MCF 10A (cell line): ENCODE data around the gene TOMM7. TPM values are rescaled to one million over a fixed set of nuclear protein-coding genes. Genes with fewer than 3 reads are reported as not detected.

Experiments used
- BruUV-seq: library from RNA; stranded (reverse); fragments of 400-500 nt; replicated peaks from 2 replicates; lab custom pipeline; 2021; lab: Mats Ljungman, UMichigan
- CTCF ChIA-PET: fragments of 300-600 bp; sonication (Branson Sonifier 250); formaldehyde crosslinking; extraction: SDS; loops from one replicate; lab custom pipeline; 2021; ENCODE audit warnings: antibody characterized with exemption, inconsistent platforms; lab: Yijun Ruan, JAX
- POLR2A ChIA-PET: fragments of 300-600, 350-650 bp; sonication (Branson Sonifier 250); formaldehyde crosslinking; extraction: SDS; loops from one replicate; lab custom pipeline; 2020; ENCODE audit warnings: antibody characterized with exemption, inconsistent platforms; lab: Yijun Ruan, JAX
- DNase-seq: peaks from one replicate; pipeline ENCODE4 v3.0.0-alpha.2; 2018; ENCODE audit not compliant: unreplicated experiment
- H3K27ac Mint-ChIP-seq: one replicate; pipeline ENCODE4 v1.8.0; 2022; ENCODE audit warnings: mild to moderate bottlenecking, low read depth, mixed read lengths; ENCODE audit not compliant: unreplicated experiment
- H3K27me3 Mint-ChIP-seq: one replicate; pipeline ENCODE4 v1.8.0; 2022; ENCODE audit warnings: mixed read lengths; ENCODE audit not compliant: insufficient read depth, unreplicated experiment
- H3K36me3 Mint-ChIP-seq: one replicate; pipeline ENCODE4 v1.8.0; 2022; ENCODE audit warnings: mild to moderate bottlenecking, moderate library complexity, mixed read lengths; ENCODE audit not compliant: insufficient read depth, unreplicated experiment
- H3K4me1 Mint-ChIP-seq: one replicate; pipeline ENCODE4 v1.8.0; 2022; ENCODE audit warnings: mixed read lengths; ENCODE audit not compliant: insufficient read depth, unreplicated experiment
- H3K4me3 Mint-ChIP-seq: one replicate; pipeline ENCODE4 v1.8.0; 2022; ENCODE audit warnings: mild to moderate bottlenecking, moderate library complexity, mixed read lengths; ENCODE audit not compliant: unreplicated experiment
- H3K9me3 Mint-ChIP-seq: one replicate; pipeline ENCODE4 v1.8.0; 2022; ENCODE audit warnings: mixed read lengths; ENCODE audit not compliant: unreplicated experiment
- CTCF ChIP-seq: fragments of 200-600 bp; IDR thresholded peaks from one replicate; pipeline ENCODE4 v1.8.0; 2022; ENCODE audit warnings: antibody characterized with exemption, mild to moderate bottlenecking; ENCODE audit not compliant: unreplicated experiment
- intact Hi-C: fragments of 100-400 bp; cut with micrococcal nuclease; formaldehyde crosslinking; loops from 2 replicates; pipeline ENCODE4 v1.14.1; 2022
- total RNA-seq: library from RNA; stranded (reverse); gene quantifications from 2 replicates; pipeline ENCODE4 v1.2.3, GENCODE V29; 2022

TOMM7 gene
- total RNA-seq, 1 experiment from 2014 or later: 376 TPM

GRCh38 chr7:22827563-22827962, 4.9 kb upstream of the TOMM7 start:
- intact Hi-C loops: no loop called here
- BruUV-seq: no TSS peak
- TF ChIP-seq CTCF: no peak
- Mint-ChIP-seq H3K36me3 (peaks cover 6% of the 10 kb centered on the region), H3K4me3 (no peak overlapping the region), H3K4me1 (no peaks in the 10 kb centered on the region), H3K27ac (no peak overlapping the region), H3K9me3 (no peaks in the 10 kb centered on the region), H3K27me3 (no peaks in the 10 kb centered on the region)
- no peak for DNase-seq
- POLR2A ChIA-PET: interaction anchor here (0.7 kb wide), 1 partner anchor 119 kb away, joined by 3 read pairs; no protein-coding TSS in a partner anchor
- CTCF ChIA-PET: interaction anchor here (0.6 to 1.3 kb wide), 4 partner anchors 13 to 432 kb away, joined by 3 to 4 read pairs (median 4); no protein-coding TSS in a partner anchor

DNA sequence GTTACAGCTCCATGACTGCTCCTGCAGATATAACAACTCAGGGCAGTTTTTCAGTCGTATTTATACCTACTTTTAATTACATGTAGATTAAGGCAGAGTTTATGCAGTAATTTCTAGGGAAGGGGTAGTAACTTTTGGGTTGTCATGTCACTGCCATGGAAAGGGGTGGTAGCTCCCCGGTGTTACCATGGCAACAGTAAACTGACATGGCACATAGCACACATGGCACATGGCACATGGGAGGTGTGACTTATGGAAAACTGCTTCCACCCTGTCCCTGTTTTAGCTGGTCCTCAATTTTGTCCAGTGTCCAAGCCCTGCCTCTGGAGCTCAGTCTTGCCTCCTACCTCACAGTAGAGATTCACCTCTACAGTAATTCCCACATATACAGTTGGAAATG, 3.9 kb upstream of the TOMM7 start:
- ChIA-PET CTCF (interaction anchor here (0.5 to 1.3 kb wide), 4 partner anchors 14 to 1188 kb away, joined by 3 to 4 read pairs (median 4); no protein-coding TSS in a partner anchor), POLR2A (interaction anchor here (1.0 kb wide), 1 partner anchor 29 kb away, joined by 4 read pairs; no protein-coding TSS in a partner anchor)
- no peak for DNase-seq
- no peaks in the 10 kb centered on the region for H3K9me3 Mint-ChIP-seq
- H3K4me3 Mint-ChIP-seq: no peak overlapping the region
- intact Hi-C loops: no loop called here
- no TSS peak for BruUV-seq
- H3K27me3 Mint-ChIP-seq: no peaks in the 10 kb centered on the region
- H3K36me3 Mint-ChIP-seq: peaks cover 7% of the 10 kb centered on the region
- TF ChIP-seq CTCF: no peak
- no peaks in the 10 kb centered on the region for H3K4me1 Mint-ChIP-seq
- no peak overlapping the region for H3K27ac Mint-ChIP-seq

DNA sequence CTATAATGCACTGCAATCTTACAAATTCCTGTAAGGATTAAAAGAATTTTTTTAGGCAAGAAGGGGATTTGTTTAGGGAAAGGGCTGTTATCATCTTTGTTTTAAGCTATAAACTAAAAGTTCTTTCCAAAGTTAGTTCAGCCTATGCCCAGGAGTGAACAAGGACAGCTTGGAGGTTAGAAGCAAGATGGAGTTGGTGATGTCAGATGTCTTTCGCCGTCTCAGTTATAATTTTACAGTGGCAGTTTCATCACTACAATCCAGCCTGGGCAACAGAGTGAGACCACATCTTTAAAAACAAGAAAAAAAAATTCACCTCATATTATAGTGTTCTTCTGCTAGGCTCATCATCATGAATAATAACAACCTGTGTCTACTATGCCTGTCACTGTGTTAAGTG, 2.1 kb upstream of the TOMM7 start:
- no peak for DNase-seq
- intact Hi-C loops: no loop called here
- Mint-ChIP-seq H3K36me3 (peaks cover 7% of the 10 kb centered on the region), H3K4me1 (peaks cover 9% of the 10 kb centered on the region), H3K9me3 (no peaks in the 10 kb centered on the region), H3K27me3 (no peaks in the 10 kb centered on the region), H3K27ac (no peak overlapping the region), H3K4me3 (no peak overlapping the region)
- no TSS peak for BruUV-seq
- TF ChIP-seq CTCF: no peak
- CTCF ChIA-PET: interaction anchor here (0.6 to 1.4 kb wide), 10 partner anchors 15 to 281 kb away, joined by 3 to 5 read pairs (median 4); partner anchors contain the start of gene KLHL7
- POLR2A ChIA-PET: interaction anchor here (0.8 to 4.7 kb wide), 3 partner anchors 10 to 196 kb away, joined by 5 to 34 read pairs (median 18); no protein-coding TSS in a partner anchor

GRCh38 chr7:22823142-22823497, 471 bp upstream of the TOMM7 start:
- H3K36me3 Mint-ChIP-seq: peaks cover 12% of the 10 kb centered on the region
- H3K27me3 Mint-ChIP-seq: no peaks in the 10 kb centered on the region

More at GRCh38 chr7:22823142-22823497, 471 bp upstream of the TOMM7 start:
- no peak for DNase-seq
- peak overlapping the region; percentile 98 for H3K27ac Mint-ChIP-seq
- TF ChIP-seq CTCF: no peak
- ChIA-PET CTCF (interaction anchor here (0.6 to 3.3 kb wide), 2 partner anchors 88 to 232 kb away, joined by 3 to 18 read pairs; no protein-coding TSS in a partner anchor), POLR2A (interaction anchor here (0.7 to 4.7 kb wide), 9 partner anchors 12 to 283 kb away, joined by 4 to 34 read pairs (median 5); partner anchors contain the start of gene KLHL7)
- TSS peak; percentile 95 for BruUV-seq
- peaks cover 13% of the 10 kb centered on the region for H3K4me1 Mint-ChIP-seq
- H3K4me3 Mint-ChIP-seq: peak overlapping the region; percentile 94
- intact Hi-C loops: loop anchor here (2.0 kb wide), 1 partner anchor 232 kb away; no protein-coding TSS in a partner anchor
- no peaks in the 10 kb centered on the region for H3K9me3 Mint-ChIP-seq
